DOHH2 (cell line): ENCODE results near the gene SDC1.

ENCODE experiments used
- CTCF ChIP-seq: fragments of 200-600 bp; sonication (generic); IDR thresholded peaks from one replicate; pipeline ENCODE4 v1.5.1; 2014; ENCODE audit warnings: antibody characterized with exemption, mild to moderate bottlenecking, low read depth, low read length; ENCODE audit not compliant: poor library complexity, severe bottlenecking
- EZH2phosphoT487 ChIP-seq: fragments of 200-600 bp; sonication (generic); IDR thresholded peaks from 2 replicates; pipeline ENCODE4 v1.6.1; 2017; ENCODE audit warnings: borderline replicate concordance, mild to moderate bottlenecking, antibody characterized with exemption, low read length, moderate library complexity, mixed read lengths

DNA sequence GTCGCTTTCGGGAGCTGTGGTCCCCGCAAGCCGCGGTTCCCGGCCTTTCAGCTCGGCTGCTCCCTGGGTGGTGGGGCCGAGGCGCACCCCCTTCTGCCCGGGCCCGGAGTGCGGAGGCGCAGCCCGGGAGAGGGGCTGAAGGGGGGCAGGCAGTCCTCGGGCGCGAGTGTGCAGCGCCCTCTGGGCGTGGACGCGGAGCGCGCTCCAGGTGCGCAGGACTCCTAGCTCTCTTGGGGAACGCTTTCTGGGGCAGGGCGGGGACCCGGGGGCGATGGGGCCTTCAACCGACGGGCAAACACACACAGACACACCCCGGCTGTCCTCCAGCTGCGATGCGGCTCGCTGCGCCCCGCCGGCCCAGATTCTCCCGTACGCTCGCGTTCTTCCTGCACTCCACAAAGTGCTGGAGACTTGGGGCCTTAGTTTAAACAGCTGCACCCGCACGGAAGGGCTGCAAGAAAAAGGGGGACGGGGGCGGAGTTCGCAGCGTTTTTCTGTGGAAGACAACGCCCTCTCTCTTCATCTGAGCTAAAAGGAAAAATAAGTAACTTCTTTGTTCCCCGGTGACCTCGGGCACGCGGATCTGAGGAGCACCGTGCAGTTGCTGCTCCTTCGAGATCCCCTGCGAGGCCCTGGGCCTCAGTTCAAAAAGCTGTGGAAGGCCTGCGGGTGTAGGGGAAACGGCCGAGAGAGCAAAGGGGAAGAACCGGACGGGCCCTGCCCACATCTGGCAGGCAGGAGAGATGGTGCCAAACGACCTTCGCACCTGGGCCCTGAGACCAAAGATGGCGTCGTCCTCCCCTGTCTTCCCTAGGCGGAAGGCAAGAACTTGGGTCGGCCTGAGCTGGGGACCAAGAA lies 593 bp upstream of the SDC1 start:
- TF ChIP-seq CTCF: peak; percentile 61
- TF ChIP-seq EZH2phosphoT487: no peak
